Common myeloid progenitor, CD34-positive (primary cell): ENCODE measurements around the gene CYTH3.
A peak's percentile ranks its signal among the peaks of the same experiment; 100 is the strongest.

Experiments used
- CTCF ChIA-PET: fragments of 350-600 bp; sonication (Branson Sonifier 250); formaldehyde crosslinking; loops from one replicate; lab custom pipeline; 2021; ENCODE audit warnings: antibody characterized with exemption; lab: Charles Lee
- POLR2A ChIA-PET: fragments of 350-600 bp; sonication (Branson Sonifier 250); formaldehyde crosslinking; loops from one replicate; lab custom pipeline; 2021; ENCODE audit warnings: antibody characterized with exemption; lab: Charles Lee
- DNase-seq, 3 donors: peaks; one replicate each; pipeline versions ENCODE4 v3.0.0 to v3.0.0-alpha.2; 2013
- H3K27ac ChIP-seq, 2 experiments: 1 replicate in 1 of 2; 2 replicates in 1 of 2; pipeline ENCODE4 v1.7.0; 2013; ENCODE audit warnings: inconsistent platforms in 2 of 2, low read length in 2 of 2, mild to moderate bottlenecking in 2 of 2, low read depth in 1 of 2, moderate library complexity in 1 of 2; ENCODE audit not compliant: severe bottlenecking in 2 of 2, insufficient read depth in 1 of 2, poor library complexity in 1 of 2
- H3K27me3 ChIP-seq, 5 experiments: replicated peaks in 2 of 5; 1 replicate in 3 of 5; 2 replicates in 2 of 5; pipeline versions ENCODE4 v1.6.1 to v1.7.0; 2013; ENCODE audit warnings: low read length in 4 of 5, mild to moderate bottlenecking in 2 of 5, moderate library complexity in 2 of 5, inconsistent platforms in 1 of 5; ENCODE audit not compliant: insufficient read depth in 5 of 5, control insufficient read depth in 4 of 5
- H3K36me3 ChIP-seq, 4 experiments: 1 replicate in 2 of 4; 2 replicates in 2 of 4; pipeline versions ENCODE4 v1.6.1 to v1.7.0; 2013; ENCODE audit warnings: low read length in 3 of 4, control low read depth in 1 of 4, mild to moderate bottlenecking in 1 of 4; ENCODE audit not compliant: control insufficient read depth in 4 of 4, insufficient read depth in 4 of 4
- H3K4me1 ChIP-seq, 4 experiments: 1 replicate in 3 of 4; 2 replicates in 1 of 4; pipeline versions ENCODE4 v1.6.1 to v1.7.1; 2013; ENCODE audit warnings: low read length in 3 of 4, mild to moderate bottlenecking in 3 of 4, control low read depth in 1 of 4, inconsistent platforms in 1 of 4, moderate library complexity in 1 of 4; ENCODE audit not compliant: control insufficient read depth in 4 of 4, insufficient read depth in 4 of 4; ENCODE audit errors: control extremely low read depth in 1 of 4
- H3K4me3 ChIP-seq, 7 experiments: 1 replicate in 4 of 7; 2 replicates in 3 of 7; pipeline versions ENCODE4 v1.5.1 to v1.7.0; 2013; ENCODE audit warnings: mild to moderate bottlenecking in 7 of 7, low read length in 6 of 7, moderate library complexity in 6 of 7, inconsistent platforms in 2 of 7, low read depth in 2 of 7, control low read depth in 1 of 7; ENCODE audit not compliant: insufficient read depth in 4 of 7, control insufficient read depth in 1 of 7; ENCODE audit errors: extremely low read depth in 1 of 7
- H3K9me3 ChIP-seq, 5 experiments: 1 replicate in 4 of 5; 2 replicates in 1 of 5; pipeline versions ENCODE4 v1.6.1 to v1.7.1; 2013; ENCODE audit warnings: low read length in 4 of 5, mild to moderate bottlenecking in 2 of 5, inconsistent platforms in 1 of 5, low read depth in 1 of 5, moderate library complexity in 1 of 5; ENCODE audit not compliant: control insufficient read depth in 4 of 5, insufficient read depth in 2 of 5; ENCODE audit errors: control extremely low read depth in 1 of 5
- WGBS: methylation state at CpG from one replicate; pipeline ENCODE4 v1.1.5; 2013; ENCODE audit not compliant: insufficient coverage; 5-methylcytosine and 5-hydroxymethylcytosine counted together

The CYTH3 gene

GRCh38 chr7:6161463-6162330 is 110.7 kb downstream of the CYTH3 start:
- Histone ChIP-seq H3K9me3 (no peaks in the 10 kb centered on the region), H3K27me3 (no peaks in the 10 kb centered on the region), H3K4me1 (no peaks in the 10 kb centered on the region), H3K36me3 (peaks cover 5 to 60% (median 40%) of the 10 kb centered on the region in 4 experiments), H3K27ac (no peak overlapping the region), H3K4me3 (no peak overlapping the region)
- no peak for DNase-seq
- ChIA-PET POLR2A (no interaction called here), CTCF (interaction anchor here (5.5 kb wide), 1 partner anchor 161 kb away, joined by 58 read pairs; no protein-coding TSS in a partner anchor)
- 93% methylated on average over 5 of the region's 15 CpGs for WGBS

- peaks cover 12 to 73% (median 53%) of the 10 kb centered on the region in 4 experiments for H3K36me3 ChIP-seq
- POLR2A ChIA-PET: interaction anchor here (0.6 to 1.3 kb wide), 2 partner anchors 11 to 131 kb away, joined by 3 to 5 read pairs; no protein-coding TSS in a partner anchor
- WGBS: 95% methylated on average over 10 of the region's 15 CpGs
These were observed 112.2 kb downstream of the CYTH3 start for GRCh38 chr7:6160191-6160623.

GRCh38 chr7:6159524-6160031 is 112.8 kb downstream of the CYTH3 start:
- no peak overlapping the region for H3K27ac ChIP-seq
- H3K27me3 ChIP-seq: no peaks in the 10 kb centered on the region
- H3K4me3 ChIP-seq: no peak overlapping the region
- peaks cover 12 to 74% (median 55%) of the 10 kb centered on the region in 4 experiments for H3K36me3 ChIP-seq
- POLR2A ChIA-PET: interaction anchor here (0.6 to 1.3 kb wide), 2 partner anchors 12 to 385 kb away, joined by 3 read pairs; no protein-coding TSS in a partner anchor
- WGBS: 98% methylated on average over 24 of the region's 24 CpGs
- DNase-seq: no peak
- CTCF ChIA-PET: interaction anchor here (0.8 to 5.5 kb wide), 11 partner anchors 9 to 180 kb away, joined by 3 to 58 read pairs (median 3); no protein-coding TSS in a partner anchor
- H3K4me1 ChIP-seq: no peaks in the 10 kb centered on the region
- no peaks in the 10 kb centered on the region for H3K9me3 ChIP-seq

More at GRCh38 chr7:6160191-6160623, 112.2 kb downstream of the CYTH3 start:
- Histone ChIP-seq H3K4me3 (no peak overlapping the region), H3K27me3 (no peaks in the 10 kb centered on the region), H3K4me1 (no peaks in the 10 kb centered on the region), H3K9me3 (no peaks in the 10 kb centered on the region), H3K27ac (no peak overlapping the region)
- CTCF ChIA-PET: interaction anchor here (0.8 to 5.5 kb wide), 11 partner anchors 9 to 180 kb away, joined by 3 to 58 read pairs (median 3); no protein-coding TSS in a partner anchor
- peak in 2 of 3 donors; percentile 28 to 35 for DNase-seq

- H3K27ac ChIP-seq: no peak overlapping the region
- H3K27me3 ChIP-seq: no peaks in the 10 kb centered on the region
- ChIA-PET CTCF (interaction anchor here (1.0 to 5.5 kb wide), 7 partner anchors 8 to 164 kb away, joined by 3 to 58 read pairs (median 3); no protein-coding TSS in a partner anchor), POLR2A (interaction anchor here (0.6 kb wide), 1 partner anchor 385 kb away, joined by 3 read pairs; no protein-coding TSS in a partner anchor)
- no peaks in the 10 kb centered on the region for H3K4me1 ChIP-seq
- no peak overlapping the region for H3K4me3 ChIP-seq
- peaks cover 12 to 76% (median 56%) of the 10 kb centered on the region in 4 experiments for H3K36me3 ChIP-seq
- 89% methylated on average over 11 of the region's 11 CpGs for WGBS
- H3K9me3 ChIP-seq: no peaks in the 10 kb centered on the region
- no peak for DNase-seq
These were observed 113.3 kb downstream of the CYTH3 start for GRCh38 chr7:6159097-6159483.

GRCh38 chr7:6158424-6159096 is 113.9 kb downstream of the CYTH3 start:
- Histone ChIP-seq H3K9me3 (no peaks in the 10 kb centered on the region), H3K27me3 (no peaks in the 10 kb centered on the region), H3K4me1 (no peaks in the 10 kb centered on the region), H3K27ac (no peak overlapping the region), H3K4me3 (no peak overlapping the region), H3K36me3 (peaks cover 12 to 79% (median 58%) of the 10 kb centered on the region in 4 experiments)
- no peak for DNase-seq
- CTCF ChIA-PET: interaction anchor here (0.6 to 5.5 kb wide), 3 partner anchors 8 to 348 kb away, joined by 3 to 58 read pairs (median 6); no protein-coding TSS in a partner anchor
- POLR2A ChIA-PET: interaction anchor here (0.6 kb wide), 1 partner anchor 384 kb away, joined by 3 read pairs; no protein-coding TSS in a partner anchor
- WGBS: 95% methylated on average over 27 of the region's 29 CpGs

- DNase-seq: no peak
- Histone ChIP-seq H3K9me3 (no peaks in the 10 kb centered on the region), H3K36me3 (peaks cover 12 to 77% (median 58%) of the 10 kb centered on the region in 4 experiments), H3K27ac (no peak overlapping the region), H3K4me3 (no peak overlapping the region), H3K4me1 (no peaks in the 10 kb centered on the region), H3K27me3 (no peaks in the 10 kb centered on the region)
- POLR2A ChIA-PET: no interaction called here
- CTCF ChIA-PET: interaction anchor here (5.5 kb wide), 1 partner anchor 165 kb away, joined by 58 read pairs; no protein-coding TSS in a partner anchor
- 97% methylated on average over 25 of the region's 28 CpGs for WGBS
These were observed 114.6 kb downstream of the CYTH3 start for GRCh38 chr7:6157685-6158423.
